Measurements from ENCODE around the gene FAM131C.

- TF ChIP-seq, protein P1, sequence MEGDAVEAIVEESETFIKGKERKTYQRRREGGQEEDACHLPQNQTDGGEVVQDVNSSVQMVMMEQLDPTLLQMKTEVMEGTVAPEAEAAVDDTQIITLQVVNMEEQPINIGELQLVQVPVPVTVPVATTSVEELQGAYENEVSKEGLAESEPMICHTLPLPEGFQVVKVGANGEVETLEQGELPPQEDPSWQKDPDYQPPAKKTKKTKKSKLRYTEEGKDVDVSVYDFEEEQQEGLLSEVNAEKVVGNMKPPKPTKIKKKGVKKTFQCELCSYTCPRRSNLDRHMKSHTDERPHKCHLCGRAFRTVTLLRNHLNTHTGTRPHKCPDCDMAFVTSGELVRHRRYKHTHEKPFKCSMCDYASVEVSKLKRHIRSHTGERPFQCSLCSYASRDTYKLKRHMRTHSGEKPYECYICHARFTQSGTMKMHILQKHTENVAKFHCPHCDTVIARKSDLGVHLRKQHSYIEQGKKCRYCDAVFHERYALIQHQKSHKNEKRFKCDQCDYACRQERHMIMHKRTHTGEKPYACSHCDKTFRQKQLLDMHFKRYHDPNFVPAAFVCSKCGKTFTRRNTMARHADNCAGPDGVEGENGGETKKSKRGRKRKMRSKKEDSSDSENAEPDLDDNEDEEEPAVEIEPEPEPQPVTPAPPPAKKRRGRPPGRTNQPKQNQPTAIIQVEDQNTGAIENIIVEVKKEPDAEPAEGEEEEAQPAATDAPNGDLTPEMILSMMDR (IDR thresholded peaks at IDR 0.05 in 2 of 3, conservative IDR thresholded peaks at IDR 0.05 in 1 of 3; ENCODE audit: control insufficient read depth in 2 of 3, extremely low read depth in 1 of 3, insufficient read depth in 1 of 3, low read depth in 3 of 3, low read length in 3 of 3), result no peak
- no peak for TF ChIP-seq ZNF274 (IDR thresholded peaks at IDR 0.05; ENCODE audit: insufficient read depth, insufficient read length)
- no peak for TF ChIP-seq REST (IDR thresholded peaks at IDR 0.05; ENCODE audit: low read depth, low read length)
- TF ChIP-seq, protein P2, sequence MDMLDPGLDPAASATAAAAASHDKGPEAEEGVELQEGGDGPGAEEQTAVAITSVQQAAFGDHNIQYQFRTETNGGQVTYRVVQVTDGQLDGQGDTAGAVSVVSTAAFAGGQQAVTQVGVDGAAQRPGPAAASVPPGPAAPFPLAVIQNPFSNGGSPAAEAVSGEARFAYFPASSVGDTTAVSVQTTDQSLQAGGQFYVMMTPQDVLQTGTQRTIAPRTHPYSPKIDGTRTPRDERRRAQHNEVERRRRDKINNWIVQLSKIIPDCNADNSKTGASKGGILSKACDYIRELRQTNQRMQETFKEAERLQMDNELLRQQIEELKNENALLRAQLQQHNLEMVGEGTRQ (IDR thresholded peaks at IDR 0.05; ENCODE audit: borderline replicate concordance, low read depth, low read length), result no peak
- no peak for TF ChIP-seq POLR2A (IDR thresholded peaks at IDR 0.05; ENCODE audit: low read depth, low read length)
- TF ChIP-seq CBX3 (IDR thresholded peaks at IDR 0.05; ENCODE audit: borderline replicate concordance, low read depth), result no peak
- TF ChIP-seq BCLAF1 (IDR thresholded peaks at IDR 0.05), result no peak
These were observed 49.5 kb upstream of the FAM131C start for GRCh38 chr1:16122916-16123315.

Measured in GM12878 (cell line).